RWPE2 (cell line): ENCODE results near the gene PLPP6.

Experiments
- ATAC-seq: fragments of 200-7000 bp; cut with Tn5 transposase; 3 replicates; pipeline ENCODE4 v1.9.1; 2021; ENCODE audit warnings: low read depth
- DNase-seq: peaks from one replicate; pipeline ENCODE4 v3.0.0-alpha.2; 2020; ENCODE audit warnings: low spot score
- H3K27ac ChIP-seq: fragments of 450-650 bp; 2 replicates; pipeline ENCODE4 v1.5.1; 2017; ENCODE audit warnings: mild to moderate bottlenecking; ENCODE audit not compliant: poor library complexity, severe bottlenecking
- H3K27me3 ChIP-seq: fragments of 250-450 bp; sonication (Bioruptor Pico); 2 replicates; pipeline ENCODE4 v1.5.1; 2021; ENCODE audit warnings: mild to moderate bottlenecking, moderate library complexity; ENCODE audit not compliant: insufficient read depth, poor library complexity, severe bottlenecking
- H3K36me3 ChIP-seq: fragments of 250-450 bp; sonication (Bioruptor Pico); 2 replicates; pipeline ENCODE4 v1.5.1; 2020; ENCODE audit warnings: low read depth, mild to moderate bottlenecking, moderate library complexity
- H3K4me1 ChIP-seq: fragments of 250-450 bp; sonication (Bioruptor Pico); 2 replicates; pipeline ENCODE4 v1.5.1; 2021; ENCODE audit warnings: mild to moderate bottlenecking, moderate library complexity; ENCODE audit not compliant: insufficient read depth, poor library complexity, severe bottlenecking
- H3K4me3 ChIP-seq: fragments of 250-450 bp; sonication (Bioruptor Pico); 2 replicates; pipeline ENCODE4 v1.5.1; 2021; ENCODE audit warnings: mild to moderate bottlenecking, moderate library complexity; ENCODE audit not compliant: severe bottlenecking
- H3K9me3 ChIP-seq: fragments of 250-450 bp; sonication (Bioruptor Pico); 2 replicates; pipeline ENCODE4 v1.5.1; 2021; ENCODE audit warnings: mild to moderate bottlenecking, moderate library complexity; ENCODE audit not compliant: severe bottlenecking
- TF ChIP-seq, protein P1 (sequence below): fragments of 450-650 bp; IDR thresholded peaks from one replicate; pipeline ENCODE4 v1.5.1; 2017; ENCODE audit warnings: mild to moderate bottlenecking, moderate library complexity; ENCODE audit not compliant: poor library complexity, severe bottlenecking

Gene PLPP6

DNA sequence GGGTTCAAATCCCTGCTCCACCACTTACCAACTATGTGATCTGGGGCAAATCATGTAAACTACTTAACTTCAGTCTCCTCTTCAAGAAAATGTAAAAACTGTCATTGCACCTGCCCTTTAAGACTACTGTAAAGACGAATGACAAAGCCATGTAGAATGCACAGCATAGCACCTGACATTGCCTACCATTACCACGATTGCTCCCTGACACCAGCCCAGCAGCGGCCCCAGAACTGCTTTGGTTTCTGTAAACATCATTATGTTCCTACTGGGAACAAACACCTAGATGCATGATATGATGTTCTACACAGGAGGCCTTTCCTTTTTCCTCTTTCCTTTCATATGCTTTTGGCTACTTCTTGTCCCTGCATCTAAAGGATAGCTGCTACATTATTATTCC is 23.1 kb upstream of the PLPP6 start:
- Histone ChIP-seq H3K27ac (no peak overlapping the region), H3K4me1 (no peaks in the 10 kb centered on the region), H3K36me3 (no peaks in the 10 kb centered on the region), H3K27me3 (no peaks in the 10 kb centered on the region), H3K4me3 (no peak overlapping the region), H3K9me3 (no peaks in the 10 kb centered on the region)
- ATAC-seq (no peak), DNase-seq (no peak)
- TF ChIP-seq, protein P1, sequence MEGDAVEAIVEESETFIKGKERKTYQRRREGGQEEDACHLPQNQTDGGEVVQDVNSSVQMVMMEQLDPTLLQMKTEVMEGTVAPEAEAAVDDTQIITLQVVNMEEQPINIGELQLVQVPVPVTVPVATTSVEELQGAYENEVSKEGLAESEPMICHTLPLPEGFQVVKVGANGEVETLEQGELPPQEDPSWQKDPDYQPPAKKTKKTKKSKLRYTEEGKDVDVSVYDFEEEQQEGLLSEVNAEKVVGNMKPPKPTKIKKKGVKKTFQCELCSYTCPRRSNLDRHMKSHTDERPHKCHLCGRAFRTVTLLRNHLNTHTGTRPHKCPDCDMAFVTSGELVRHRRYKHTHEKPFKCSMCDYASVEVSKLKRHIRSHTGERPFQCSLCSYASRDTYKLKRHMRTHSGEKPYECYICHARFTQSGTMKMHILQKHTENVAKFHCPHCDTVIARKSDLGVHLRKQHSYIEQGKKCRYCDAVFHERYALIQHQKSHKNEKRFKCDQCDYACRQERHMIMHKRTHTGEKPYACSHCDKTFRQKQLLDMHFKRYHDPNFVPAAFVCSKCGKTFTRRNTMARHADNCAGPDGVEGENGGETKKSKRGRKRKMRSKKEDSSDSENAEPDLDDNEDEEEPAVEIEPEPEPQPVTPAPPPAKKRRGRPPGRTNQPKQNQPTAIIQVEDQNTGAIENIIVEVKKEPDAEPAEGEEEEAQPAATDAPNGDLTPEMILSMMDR = no peak

DNA sequence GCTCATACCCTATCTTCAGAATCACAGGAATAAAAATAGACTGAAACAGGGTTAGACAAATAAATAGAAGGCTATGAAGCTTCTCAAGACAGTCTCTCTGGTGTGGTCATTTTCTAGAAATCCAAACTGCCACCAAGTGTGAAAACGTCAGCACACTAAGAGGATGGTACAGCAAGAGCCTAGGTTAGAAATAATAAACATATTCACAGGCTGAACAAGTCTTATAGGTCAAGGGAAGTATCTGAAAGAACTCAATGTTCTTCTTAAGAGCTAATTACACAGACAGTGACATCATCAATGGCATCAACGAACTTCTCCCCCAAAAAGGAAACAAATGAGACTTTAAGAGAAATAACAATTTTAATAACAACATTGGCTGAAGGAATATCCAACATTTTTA is 22.7 kb upstream of the PLPP6 start:
- Histone ChIP-seq H3K27me3 (no peaks in the 10 kb centered on the region), H3K4me1 (no peaks in the 10 kb centered on the region), H3K4me3 (no peak overlapping the region), H3K9me3 (no peaks in the 10 kb centered on the region), H3K27ac (no peak overlapping the region), H3K36me3 (no peaks in the 10 kb centered on the region)
- TF ChIP-seq, protein P1 = no peak
- no peak for DNase-seq
- ATAC-seq = no peak

- Histone ChIP-seq H3K4me1 (no peaks in the 10 kb centered on the region), H3K4me3 (no peak overlapping the region), H3K27ac (no peak overlapping the region), H3K36me3 (no peaks in the 10 kb centered on the region), H3K27me3 (no peaks in the 10 kb centered on the region), H3K9me3 (no peaks in the 10 kb centered on the region)
- ATAC-seq (0 out of 3 replicates have a peak, but pooled peaks have one; percentile 27), DNase-seq (no peak)
- TF ChIP-seq, protein P1 = peak; percentile 66
Measured at GRCh38 chr9:4640027-4640426, 22.1 kb upstream of the PLPP6 start.

- no peaks in the 10 kb centered on the region for H3K4me1 ChIP-seq
- ATAC-seq (no peak), DNase-seq (no peak)
- no peak overlapping the region for H3K4me3 ChIP-seq
- H3K27ac ChIP-seq = no peak overlapping the region
- H3K9me3 ChIP-seq = no peaks in the 10 kb centered on the region
- TF ChIP-seq, protein P1 = no peak
- H3K27me3 ChIP-seq = no peaks in the 10 kb centered on the region
- H3K36me3 ChIP-seq = no peaks in the 10 kb centered on the region
Measured at GRCh38 chr9:4642351-4642750, 19.7 kb upstream of the PLPP6 start.

DNA sequence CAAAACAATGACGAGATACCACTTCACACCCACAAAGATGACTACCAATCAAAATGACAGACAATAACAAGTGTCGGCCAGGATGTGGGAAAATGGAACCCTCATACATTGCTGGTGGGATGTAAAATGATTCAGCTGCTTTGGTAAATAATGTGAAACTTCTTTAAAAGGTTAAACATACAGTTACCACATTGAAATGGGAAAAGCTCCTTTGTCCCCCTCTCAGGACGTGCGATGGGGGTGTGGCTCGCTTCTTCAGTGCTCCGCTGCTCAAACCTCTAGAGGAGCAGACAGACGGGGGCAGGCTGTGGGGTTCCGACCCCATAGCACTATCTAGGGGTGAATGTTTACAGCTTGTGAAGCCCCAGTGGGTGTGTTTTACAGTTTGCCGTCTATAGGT is 8.0 kb upstream of the PLPP6 start:
- no peak overlapping the region for H3K27ac ChIP-seq
- no peaks in the 10 kb centered on the region for H3K27me3 ChIP-seq
- H3K36me3 ChIP-seq = no peaks in the 10 kb centered on the region
- H3K4me1 ChIP-seq = no peaks in the 10 kb centered on the region
- ATAC-seq = no peak
- no peak overlapping the region for H3K4me3 ChIP-seq
- H3K9me3 ChIP-seq = no peaks in the 10 kb centered on the region
- TF ChIP-seq, protein P1 = no peak
- DNase-seq = no peak
